ENCODE results near the gene TDRD9.

The TDRD9 gene

GRCh38 chr14:104049576-104050240, 121.5 kb downstream of the TDRD9 start:
- Histone ChIP-seq H3K4ac (ENCODE audit: low read depth, low read length) (no peak overlapping the region), H3K23ac (ENCODE audit: low read length) (no peak overlapping the region), H2BK5ac (ENCODE audit: low read length) (no peak overlapping the region), H2AK5ac (ENCODE audit: low read length) (no peak overlapping the region), H3K79me1 (ENCODE audit: low read length) (no peaks in the 10 kb centered on the region), H3K4me3 (ENCODE audit: low read length) (no peak overlapping the region), H3K56ac (ENCODE audit: low read length) (no peak overlapping the region), H3K18ac (ENCODE audit: low read length) (no peak overlapping the region), H3K36me3 (ENCODE audit: control insufficient read depth, insufficient read depth, low read length) (no peaks in the 10 kb centered on the region), H2BK15ac (replicated peaks; ENCODE audit: low read depth) (no peak overlapping the region), H3K79me2 (ENCODE audit: control insufficient read depth, insufficient read depth, low read length) (no peaks in the 10 kb centered on the region), H3K27me3 (ENCODE audit: insufficient read depth, low read length, poor library complexity) (no peaks in the 10 kb centered on the region), H4K5ac (ENCODE audit: low read length) (no peak overlapping the region), H2BK120ac (ENCODE audit: low read depth, low read length) (no peak overlapping the region), H3K4me2 (ENCODE audit: low read length) (no peak overlapping the region), H3K9ac (ENCODE audit: low read length) (no peak overlapping the region), H3K4me1 (ENCODE audit: control insufficient read depth, low read depth, low read length) (no peaks in the 10 kb centered on the region), H3K27ac (ENCODE audit: low read depth, low read length) (no peak overlapping the region), H4K8ac (ENCODE audit: low read depth, low read length) (no peak overlapping the region)
- no CpG with 5 or more reads among the region's 9 CpGs for WGBS (ENCODE audit: extremely low coverage, insufficient coverage, low lambda C conversion rate)
- no peak for DNase-seq

- Histone ChIP-seq H2BK5ac (ENCODE audit: low read length) (no peak overlapping the region), H2AK5ac (ENCODE audit: low read length) (no peak overlapping the region), H3K27me3 (ENCODE audit: insufficient read depth, low read length, poor library complexity) (no peaks in the 10 kb centered on the region), H3K56ac (ENCODE audit: low read length) (no peak overlapping the region), H3K18ac (ENCODE audit: low read length) (no peak overlapping the region), H4K8ac (ENCODE audit: low read depth, low read length) (no peak overlapping the region), H3K36me3 (ENCODE audit: control insufficient read depth, insufficient read depth, low read length) (no peaks in the 10 kb centered on the region), H2BK15ac (replicated peaks; ENCODE audit: low read depth) (no peak overlapping the region), H3K79me2 (ENCODE audit: control insufficient read depth, insufficient read depth, low read length) (no peaks in the 10 kb centered on the region), H3K4me2 (ENCODE audit: low read length) (no peak overlapping the region), H3K4me1 (ENCODE audit: control insufficient read depth, low read depth, low read length) (no peaks in the 10 kb centered on the region), H3K4me3 (ENCODE audit: low read length) (no peak overlapping the region), H3K79me1 (ENCODE audit: low read length) (no peaks in the 10 kb centered on the region), H3K9ac (ENCODE audit: low read length) (no peak overlapping the region), H4K5ac (ENCODE audit: low read length) (no peak overlapping the region), H3K23ac (ENCODE audit: low read length) (no peak overlapping the region), H3K4ac (ENCODE audit: low read depth, low read length) (no peak overlapping the region), H3K27ac (ENCODE audit: low read depth, low read length) (no peak overlapping the region), H2BK120ac (ENCODE audit: low read depth, low read length) (no peak overlapping the region)
- no peak for DNase-seq
- WGBS (ENCODE audit: extremely low coverage, insufficient coverage, low lambda C conversion rate) = no CpG with 5 or more reads among the region's 5 CpGs
Measured at GRCh38 chr14:104051092-104051813, 123.0 kb downstream of the TDRD9 start.

- Histone ChIP-seq H3K18ac (ENCODE audit: low read length) (no peak overlapping the region), H4K8ac (ENCODE audit: low read depth, low read length) (no peak overlapping the region), H4K5ac (ENCODE audit: low read length) (no peak overlapping the region), H3K27ac (ENCODE audit: low read depth, low read length) (no peak overlapping the region), H2AK5ac (ENCODE audit: low read length) (no peak overlapping the region), H2BK120ac (ENCODE audit: low read depth, low read length) (no peak overlapping the region), H3K9ac (ENCODE audit: low read length) (no peak overlapping the region), H3K4me3 (ENCODE audit: low read length) (no peak overlapping the region), H3K79me1 (ENCODE audit: low read length) (no peaks in the 10 kb centered on the region), H3K4me2 (ENCODE audit: low read length) (no peak overlapping the region), H2BK5ac (ENCODE audit: low read length) (no peak overlapping the region), H3K56ac (ENCODE audit: low read length) (no peak overlapping the region), H3K27me3 (ENCODE audit: insufficient read depth, low read length, poor library complexity) (no peaks in the 10 kb centered on the region), H3K79me2 (ENCODE audit: control insufficient read depth, insufficient read depth, low read length) (no peaks in the 10 kb centered on the region), H3K4me1 (ENCODE audit: control insufficient read depth, low read depth, low read length) (no peaks in the 10 kb centered on the region), H3K36me3 (ENCODE audit: control insufficient read depth, insufficient read depth, low read length) (no peaks in the 10 kb centered on the region), H3K23ac (ENCODE audit: low read length) (no peak overlapping the region), H2BK15ac (replicated peaks; ENCODE audit: low read depth) (no peak overlapping the region), H3K4ac (ENCODE audit: low read depth, low read length) (no peak overlapping the region)
- WGBS (ENCODE audit: extremely low coverage, insufficient coverage, low lambda C conversion rate) = no CpG with 5 or more reads among the region's 16 CpGs
- no peak for DNase-seq
Measured at GRCh38 chr14:104054222-104054905, 126.1 kb downstream of the TDRD9 start.

GRCh38 chr14:104062281-104062680, 134.0 kb downstream of the TDRD9 start:
- Histone ChIP-seq H3K4me1 (ENCODE audit: control insufficient read depth, low read depth, low read length) (no peaks in the 10 kb centered on the region), H3K4ac (ENCODE audit: low read depth, low read length) (no peak overlapping the region), H3K4me2 (ENCODE audit: low read length) (no peak overlapping the region), H3K36me3 (ENCODE audit: control insufficient read depth, insufficient read depth, low read length) (no peaks in the 10 kb centered on the region), H2BK5ac (ENCODE audit: low read length) (no peak overlapping the region), H3K27ac (ENCODE audit: low read depth, low read length) (no peak overlapping the region), H3K56ac (ENCODE audit: low read length) (no peak overlapping the region), H2BK120ac (ENCODE audit: low read depth, low read length) (no peak overlapping the region), H4K5ac (ENCODE audit: low read length) (no peak overlapping the region), H2AK5ac (ENCODE audit: low read length) (no peak overlapping the region), H3K27me3 (ENCODE audit: insufficient read depth, low read length, poor library complexity) (no peaks in the 10 kb centered on the region), H3K23ac (ENCODE audit: low read length) (no peak overlapping the region), H4K8ac (ENCODE audit: low read depth, low read length) (no peak overlapping the region), H3K18ac (ENCODE audit: low read length) (no peak overlapping the region), H3K79me2 (ENCODE audit: control insufficient read depth, insufficient read depth, low read length) (no peaks in the 10 kb centered on the region), H2BK15ac (replicated peaks; ENCODE audit: low read depth) (no peak overlapping the region), H3K4me3 (ENCODE audit: low read length) (no peak overlapping the region), H3K79me1 (ENCODE audit: low read length) (no peaks in the 10 kb centered on the region), H3K9ac (ENCODE audit: low read length) (no peak overlapping the region)
- no CpG with 5 or more reads among the region's 1 CpG for WGBS (ENCODE audit: extremely low coverage, insufficient coverage, low lambda C conversion rate)
- DNase-seq = no peak

GRCh38 chr14:104064003-104064402, 135.7 kb downstream of the TDRD9 start:
- Histone ChIP-seq H3K27me3 (ENCODE audit: insufficient read depth, low read length, poor library complexity) (no peaks in the 10 kb centered on the region), H3K18ac (ENCODE audit: low read length) (no peak overlapping the region), H2AK5ac (ENCODE audit: low read length) (no peak overlapping the region), H4K8ac (ENCODE audit: low read depth, low read length) (no peak overlapping the region), H3K27ac (ENCODE audit: low read depth, low read length) (no peak overlapping the region), H2BK15ac (replicated peaks; ENCODE audit: low read depth) (no peak overlapping the region), H3K56ac (ENCODE audit: low read length) (no peak overlapping the region), H2BK5ac (ENCODE audit: low read length) (no peak overlapping the region), H3K4me3 (ENCODE audit: low read length) (no peak overlapping the region), H4K5ac (ENCODE audit: low read length) (no peak overlapping the region), H3K9ac (ENCODE audit: low read length) (no peak overlapping the region), H3K4me1 (ENCODE audit: control insufficient read depth, low read depth, low read length) (no peaks in the 10 kb centered on the region), H3K36me3 (ENCODE audit: control insufficient read depth, insufficient read depth, low read length) (no peaks in the 10 kb centered on the region), H3K4ac (ENCODE audit: low read depth, low read length) (no peak overlapping the region), H3K4me2 (ENCODE audit: low read length) (no peak overlapping the region), H3K23ac (ENCODE audit: low read length) (no peak overlapping the region), H3K79me2 (ENCODE audit: control insufficient read depth, insufficient read depth, low read length) (no peaks in the 10 kb centered on the region), H3K79me1 (ENCODE audit: low read length) (no peaks in the 10 kb centered on the region), H2BK120ac (ENCODE audit: low read depth, low read length) (no peak overlapping the region)
- DNase-seq = no peak
- no CpG with 5 or more reads among the region's 10 CpGs for WGBS (ENCODE audit: extremely low coverage, insufficient coverage, low lambda C conversion rate)
